ENCODE results near the gene LRRC45. TPM values are rescaled to one million over a fixed set of nuclear protein-coding genes. Genes with fewer than 3 reads are reported as not detected.

Gene LRRC45
- total and polyA plus RNA-seq, 2 donors (not counting 1 experiment from before 2014, with no cell fraction given): 2.3 to 9.9 TPM

DNA sequence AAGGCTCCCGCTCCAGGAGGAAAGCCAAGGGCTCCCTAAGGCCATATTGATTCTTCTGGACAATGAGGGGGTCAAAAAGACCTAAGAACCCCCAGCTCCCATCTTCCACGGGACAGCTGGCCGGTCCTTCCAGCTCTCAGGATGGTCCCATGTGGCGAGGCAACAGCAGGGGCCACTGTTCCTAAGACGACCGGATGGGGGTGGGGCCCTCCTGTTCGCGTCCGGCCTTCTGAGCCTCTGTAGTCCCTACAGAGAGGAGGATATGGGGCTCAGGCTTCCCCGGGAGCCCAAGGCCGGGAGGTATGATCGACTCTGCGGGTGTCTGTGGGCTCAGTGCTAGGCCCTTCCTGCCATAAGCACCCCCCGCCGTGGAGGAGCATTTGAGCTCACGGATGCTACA lies 20.4 kb downstream of the LRRC45 start:
- DNase-seq (ENCODE audit: low read depth in 2 of 2): no peak
- no peak overlapping the region for H3K9ac ChIP-seq (ENCODE audit: insufficient read depth, low read length)
- no peaks in the 10 kb centered on the region for H3K79me2 ChIP-seq (ENCODE audit: control insufficient read depth, insufficient read depth, low read length)
- H2AFZ ChIP-seq (ENCODE audit: low read length): no peak overlapping the region
- H3K4me1 ChIP-seq (ENCODE audit: control insufficient read depth, extremely low read depth, insufficient read depth, low read length): no peaks in the 10 kb centered on the region
- no peak overlapping the region for H3K27ac ChIP-seq (ENCODE audit: insufficient read depth, low read length)
- H4K20me1 ChIP-seq (ENCODE audit: control insufficient read depth, extremely low read depth, insufficient read depth, low read length): no peaks in the 10 kb centered on the region
- no peak for TF ChIP-seq EZH2 (IDR thresholded peaks at IDR 0.05; ENCODE audit: low read length, missing control alignments)
- TF ChIP-seq, protein P1, sequence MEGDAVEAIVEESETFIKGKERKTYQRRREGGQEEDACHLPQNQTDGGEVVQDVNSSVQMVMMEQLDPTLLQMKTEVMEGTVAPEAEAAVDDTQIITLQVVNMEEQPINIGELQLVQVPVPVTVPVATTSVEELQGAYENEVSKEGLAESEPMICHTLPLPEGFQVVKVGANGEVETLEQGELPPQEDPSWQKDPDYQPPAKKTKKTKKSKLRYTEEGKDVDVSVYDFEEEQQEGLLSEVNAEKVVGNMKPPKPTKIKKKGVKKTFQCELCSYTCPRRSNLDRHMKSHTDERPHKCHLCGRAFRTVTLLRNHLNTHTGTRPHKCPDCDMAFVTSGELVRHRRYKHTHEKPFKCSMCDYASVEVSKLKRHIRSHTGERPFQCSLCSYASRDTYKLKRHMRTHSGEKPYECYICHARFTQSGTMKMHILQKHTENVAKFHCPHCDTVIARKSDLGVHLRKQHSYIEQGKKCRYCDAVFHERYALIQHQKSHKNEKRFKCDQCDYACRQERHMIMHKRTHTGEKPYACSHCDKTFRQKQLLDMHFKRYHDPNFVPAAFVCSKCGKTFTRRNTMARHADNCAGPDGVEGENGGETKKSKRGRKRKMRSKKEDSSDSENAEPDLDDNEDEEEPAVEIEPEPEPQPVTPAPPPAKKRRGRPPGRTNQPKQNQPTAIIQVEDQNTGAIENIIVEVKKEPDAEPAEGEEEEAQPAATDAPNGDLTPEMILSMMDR (conservative IDR thresholded peaks at IDR 0.05 in 1 of 2, IDR thresholded peaks at IDR 0.05 in 1 of 2; ENCODE audit: low read depth in 1 of 2, low read length in 2 of 2): no peak
- peaks cover 7% of the 10 kb centered on the region for H3K36me3 ChIP-seq (ENCODE audit: control insufficient read depth, insufficient read depth, low read length)
- H3K4me3 ChIP-seq (replicated peaks in 1 of 4; ENCODE audit: control extremely low read depth in 1 of 4, insufficient read depth in 1 of 4, low read depth in 3 of 4, low read length in 4 of 4): no peak overlapping the region
- no peaks in the 10 kb centered on the region for H3K27me3 ChIP-seq (ENCODE audit: control insufficient read depth, insufficient read depth, low read length)
- no peak overlapping the region for H3K4me2 ChIP-seq (ENCODE audit: extremely low read depth, insufficient read depth, low read length)
- no peaks in the 10 kb centered on the region for H3K9me3 ChIP-seq (ENCODE audit: control insufficient read depth, insufficient read depth, low read depth, low read length)

DNA sequence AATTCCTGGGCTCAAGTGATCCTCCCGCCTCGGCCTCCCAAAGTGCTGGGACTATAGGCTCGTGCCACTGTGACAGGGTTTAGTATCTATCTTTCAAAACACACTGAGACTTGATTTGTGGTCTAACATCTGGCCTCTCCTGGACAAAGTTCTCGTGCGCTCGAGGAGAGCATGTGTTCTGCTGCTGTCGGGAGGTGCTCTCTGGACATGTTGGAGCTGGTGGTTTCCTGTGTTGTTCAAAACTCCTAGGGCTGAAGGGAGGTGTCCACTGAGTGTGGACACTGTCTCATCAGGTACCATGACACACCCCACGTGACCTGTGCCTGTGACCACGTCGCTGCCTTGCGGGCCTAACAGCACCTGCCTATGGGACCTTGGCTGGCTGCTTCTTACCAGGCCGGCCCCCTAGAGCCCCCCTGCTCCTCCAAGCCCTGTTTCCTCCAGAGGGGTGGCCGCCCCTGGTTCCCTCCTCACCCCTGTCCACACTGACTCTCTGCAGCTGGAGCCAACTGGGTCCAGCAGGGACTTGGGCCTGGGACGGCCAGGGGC lies 22.9 kb downstream of the LRRC45 start:
- no peak overlapping the region for H3K4me3 ChIP-seq (replicated peaks in 1 of 4; ENCODE audit: control extremely low read depth in 1 of 4, insufficient read depth in 1 of 4, low read depth in 3 of 4, low read length in 4 of 4)
- peaks cover 3% of the 10 kb centered on the region for H3K4me1 ChIP-seq (ENCODE audit: control insufficient read depth, extremely low read depth, insufficient read depth, low read length)
- no peak for TF ChIP-seq EZH2 (IDR thresholded peaks at IDR 0.05; ENCODE audit: low read length, missing control alignments)
- TF ChIP-seq, protein P1 (conservative IDR thresholded peaks at IDR 0.05 in 1 of 2, IDR thresholded peaks at IDR 0.05 in 1 of 2; ENCODE audit: low read depth in 1 of 2, low read length in 2 of 2): no peak
- H4K20me1 ChIP-seq (ENCODE audit: control insufficient read depth, extremely low read depth, insufficient read depth, low read length): no peaks in the 10 kb centered on the region
- H3K79me2 ChIP-seq (ENCODE audit: control insufficient read depth, insufficient read depth, low read length): peaks cover 2% of the 10 kb centered on the region
- H3K36me3 ChIP-seq (ENCODE audit: control insufficient read depth, insufficient read depth, low read length): peaks cover 22% of the 10 kb centered on the region
- no peak overlapping the region for H2AFZ ChIP-seq (ENCODE audit: low read length)
- H3K9me3 ChIP-seq (ENCODE audit: control insufficient read depth, insufficient read depth, low read depth, low read length): no peaks in the 10 kb centered on the region
- no peak for DNase-seq (ENCODE audit: low read depth in 2 of 2)
- no peaks in the 10 kb centered on the region for H3K27me3 ChIP-seq (ENCODE audit: control insufficient read depth, insufficient read depth, low read length)
- no peak overlapping the region for H3K4me2 ChIP-seq (ENCODE audit: extremely low read depth, insufficient read depth, low read length)
- no peak overlapping the region for H3K27ac ChIP-seq (ENCODE audit: insufficient read depth, low read length)
- H3K9ac ChIP-seq (ENCODE audit: insufficient read depth, low read length): no peak overlapping the region

DNA sequence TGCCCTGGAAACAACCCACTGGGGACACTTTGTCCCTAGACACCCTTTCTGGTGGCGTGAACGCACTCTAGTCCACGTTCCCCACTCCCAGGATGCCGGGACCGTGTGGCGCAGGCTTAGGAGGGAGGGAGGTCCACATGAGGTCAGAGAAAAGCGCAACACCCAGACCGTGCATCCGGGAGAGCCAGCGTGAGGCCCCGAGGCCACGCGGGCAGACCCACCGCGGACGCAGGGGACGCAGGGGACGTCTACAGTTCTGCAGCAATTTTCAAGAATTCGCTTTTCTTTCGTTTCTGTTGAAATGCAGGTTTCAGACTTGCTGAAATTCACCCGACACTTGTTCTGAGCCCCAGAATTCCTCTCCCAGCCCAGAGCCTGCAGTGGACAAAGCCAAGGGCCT lies 23.8 kb downstream of the LRRC45 start:
- no peak for DNase-seq (ENCODE audit: low read depth in 2 of 2)
- H3K9me3 ChIP-seq (ENCODE audit: control insufficient read depth, insufficient read depth, low read depth, low read length): no peaks in the 10 kb centered on the region
- peaks cover 3% of the 10 kb centered on the region for H3K4me1 ChIP-seq (ENCODE audit: control insufficient read depth, extremely low read depth, insufficient read depth, low read length)
- H4K20me1 ChIP-seq (ENCODE audit: control insufficient read depth, extremely low read depth, insufficient read depth, low read length): no peaks in the 10 kb centered on the region
- peaks cover 22% of the 10 kb centered on the region for H3K36me3 ChIP-seq (ENCODE audit: control insufficient read depth, insufficient read depth, low read length)
- H3K27me3 ChIP-seq (ENCODE audit: control insufficient read depth, insufficient read depth, low read length): no peaks in the 10 kb centered on the region
- H3K4me2 ChIP-seq (ENCODE audit: extremely low read depth, insufficient read depth, low read length): no peak overlapping the region
- TF ChIP-seq, protein P1 (conservative IDR thresholded peaks at IDR 0.05 in 1 of 2, IDR thresholded peaks at IDR 0.05 in 1 of 2; ENCODE audit: low read depth in 1 of 2, low read length in 2 of 2): no peak
- no peak for TF ChIP-seq EZH2 (IDR thresholded peaks at IDR 0.05; ENCODE audit: low read length, missing control alignments)
- H3K9ac ChIP-seq (ENCODE audit: insufficient read depth, low read length): no peak overlapping the region
- H3K27ac ChIP-seq (ENCODE audit: insufficient read depth, low read length): no peak overlapping the region
- H2AFZ ChIP-seq (ENCODE audit: low read length): no peak overlapping the region
- H3K79me2 ChIP-seq (ENCODE audit: control insufficient read depth, insufficient read depth, low read length): peaks cover 2% of the 10 kb centered on the region
- no peak overlapping the region for H3K4me3 ChIP-seq (replicated peaks in 1 of 4; ENCODE audit: control extremely low read depth in 1 of 4, insufficient read depth in 1 of 4, low read depth in 3 of 4, low read length in 4 of 4)
